T-helper 2 cell treated with Interferon-gamma antibody and Interleukin-4, amounts not matched to agents 100 ng/mL and 5 ng/mL, for 36 hours (primary cell): ENCODE measurements around the gene KIAA0753. TPM values are rescaled to one million over a fixed set of nuclear protein-coding genes. Genes with fewer than 3 reads are reported as not detected.

Experiments used
- intact Hi-C: fragments of 100-400 bp; cut with micrococcal nuclease; formaldehyde crosslinking; loops from one replicate; pipeline ENCODE4 v1.15.1; 2023
- total RNA-seq: library from RNA; stranded (reverse); gene quantifications from 2 replicates; pipeline ENCODE4 v1.2.3, GENCODE V29; 2022

The KIAA0753 gene
- total RNA-seq, 1 donor from 2014 or later, result 16.5 TPM

GRCh38 chr17:6551869-6552531 is 88.5 kb downstream of the KIAA0753 start:
- intact Hi-C loops, result no loop called here

GRCh38 chr17:6551356-6551755 is 89.2 kb downstream of the KIAA0753 start:
- intact Hi-C loops, result no loop called here

GRCh38 chr17:6549384-6550036 is 91.0 kb downstream of the KIAA0753 start:
- intact Hi-C loops, result no loop called here

- intact Hi-C loops, result no loop called here
Measured at GRCh38 chr17:6548578-6549330, 91.8 kb downstream of the KIAA0753 start.

- intact Hi-C loops, result no loop called here
Measured at GRCh38 chr17:6548034-6548433, 92.5 kb downstream of the KIAA0753 start.

- intact Hi-C loops, result no loop called here
Measured at GRCh38 chr17:6547336-6547735, 93.2 kb downstream of the KIAA0753 start.

GRCh38 chr17:6546069-6546718 is 94.3 kb downstream of the KIAA0753 start:
- intact Hi-C loops, result no loop called here

- intact Hi-C loops, result no loop called here
Measured at GRCh38 chr17:6545291-6545690, 95.2 kb downstream of the KIAA0753 start.

- intact Hi-C loops, result no loop called here
Measured at GRCh38 chr17:6544011-6544370, 96.5 kb downstream of the KIAA0753 start.

GRCh38 chr17:6543079-6544010 is 97.2 kb downstream of the KIAA0753 start:
- intact Hi-C loops, result no loop called here

- intact Hi-C loops, result no loop called here
Measured at GRCh38 chr17:6542577-6542976, 97.9 kb downstream of the KIAA0753 start.

GRCh38 chr17:6541886-6542285 is 98.6 kb downstream of the KIAA0753 start:
- intact Hi-C loops, result no loop called here

- intact Hi-C loops, result no loop called here
Measured at GRCh38 chr17:6539871-6540270, 100.6 kb downstream of the KIAA0753 start.

- intact Hi-C loops, result no loop called here
Measured at GRCh38 chr17:6536566-6537065, 103.9 kb downstream of the KIAA0753 start.

GRCh38 chr17:6536053-6536452 is 104.5 kb downstream of the KIAA0753 start:
- intact Hi-C loops, result no loop called here

GRCh38 chr17:6534846-6535514 is 105.5 kb downstream of the KIAA0753 start:
- intact Hi-C loops, result no loop called here

- intact Hi-C loops, result no loop called here
Measured at GRCh38 chr17:6532441-6532885, 108.0 kb downstream of the KIAA0753 start.

- intact Hi-C loops, result no loop called here
Measured at GRCh38 chr17:6531575-6531974, 108.9 kb downstream of the KIAA0753 start.

- intact Hi-C loops, result no loop called here
Measured at GRCh38 chr17:6530324-6530920, 110.1 kb downstream of the KIAA0753 start.

GRCh38 chr17:6528557-6528956 is 112.0 kb downstream of the KIAA0753 start:
- intact Hi-C loops, result no loop called here
